ENCODE measurements around the gene PRDM15.

DNA sequence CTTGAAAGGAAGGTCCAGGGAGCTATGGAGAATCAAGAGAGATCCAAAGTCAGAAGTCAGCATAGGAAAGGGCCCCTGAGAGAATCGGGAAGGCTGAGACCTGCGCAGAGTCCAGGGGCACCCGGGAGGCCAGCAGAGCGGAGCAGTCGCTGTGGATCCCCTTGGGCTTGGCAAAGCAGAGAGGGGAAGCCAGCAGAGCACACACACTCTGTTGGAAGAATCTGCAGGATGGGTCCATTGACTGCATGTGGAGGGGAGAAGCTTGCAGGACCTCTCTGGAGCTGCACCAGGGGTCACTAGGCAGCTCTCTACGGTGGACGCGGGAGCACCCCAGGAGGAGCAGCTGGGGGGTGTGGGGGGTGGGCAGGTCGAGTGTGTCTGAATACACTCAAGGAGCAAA, 118.7 kb downstream of the PRDM15 start:
- TF ChIP-seq CTCF (conservative IDR thresholded peaks at IDR 0.05; ENCODE audit: low read length) (no peak), EZH2phosphoT487 (IDR thresholded peaks at IDR 0.05; ENCODE audit: borderline replicate concordance, low read depth, low read length) (no peak)
